ENCODE results near the gene CD96.
"Not testable (repeated sequence)": the region's sequence is repeated elsewhere in the genome, so short reads cannot be mapped to it uniquely, and the experiment has no call there.

Gene CD96, protein sequence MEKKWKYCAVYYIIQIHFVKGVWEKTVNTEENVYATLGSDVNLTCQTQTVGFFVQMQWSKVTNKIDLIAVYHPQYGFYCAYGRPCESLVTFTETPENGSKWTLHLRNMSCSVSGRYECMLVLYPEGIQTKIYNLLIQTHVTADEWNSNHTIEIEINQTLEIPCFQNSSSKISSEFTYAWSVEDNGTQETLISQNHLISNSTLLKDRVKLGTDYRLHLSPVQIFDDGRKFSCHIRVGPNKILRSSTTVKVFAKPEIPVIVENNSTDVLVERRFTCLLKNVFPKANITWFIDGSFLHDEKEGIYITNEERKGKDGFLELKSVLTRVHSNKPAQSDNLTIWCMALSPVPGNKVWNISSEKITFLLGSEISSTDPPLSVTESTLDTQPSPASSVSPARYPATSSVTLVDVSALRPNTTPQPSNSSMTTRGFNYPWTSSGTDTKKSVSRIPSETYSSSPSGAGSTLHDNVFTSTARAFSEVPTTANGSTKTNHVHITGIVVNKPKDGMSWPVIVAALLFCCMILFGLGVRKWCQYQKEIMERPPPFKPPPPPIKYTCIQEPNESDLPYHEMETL

DNA sequence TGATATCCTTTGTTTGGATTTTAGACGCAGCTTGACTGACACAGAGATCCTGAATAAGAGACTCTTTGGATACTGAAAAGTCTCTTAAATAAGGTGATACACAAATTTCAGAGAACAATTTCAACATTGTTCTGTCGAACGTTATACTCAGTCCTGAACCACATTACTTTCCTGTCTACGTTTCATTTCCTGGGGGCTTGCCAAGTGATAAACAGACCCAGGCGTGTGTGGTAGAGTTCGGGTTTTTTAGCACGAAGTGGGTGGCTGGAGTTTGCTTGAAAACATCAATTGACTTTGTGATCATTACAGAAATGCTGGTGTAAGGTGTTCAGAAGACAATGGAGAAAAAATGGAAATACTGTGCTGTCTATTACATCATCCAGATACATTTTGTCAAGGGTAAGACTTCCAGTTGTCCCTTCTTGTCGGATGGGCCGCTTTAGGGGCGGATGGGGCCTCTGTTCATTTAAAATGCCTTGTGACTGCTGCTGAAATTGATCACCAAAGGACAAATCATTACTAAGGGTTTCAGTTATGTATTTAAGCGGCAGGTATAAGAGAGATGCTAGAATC is at the start of gene CD96:
Gene CD96, plus strand, starts transcription at position 287 of the 573 bp plus-strand sequence. Its CDS starts 52 bp downstream, at position 339.
- DNase-seq: no peak

DNA sequence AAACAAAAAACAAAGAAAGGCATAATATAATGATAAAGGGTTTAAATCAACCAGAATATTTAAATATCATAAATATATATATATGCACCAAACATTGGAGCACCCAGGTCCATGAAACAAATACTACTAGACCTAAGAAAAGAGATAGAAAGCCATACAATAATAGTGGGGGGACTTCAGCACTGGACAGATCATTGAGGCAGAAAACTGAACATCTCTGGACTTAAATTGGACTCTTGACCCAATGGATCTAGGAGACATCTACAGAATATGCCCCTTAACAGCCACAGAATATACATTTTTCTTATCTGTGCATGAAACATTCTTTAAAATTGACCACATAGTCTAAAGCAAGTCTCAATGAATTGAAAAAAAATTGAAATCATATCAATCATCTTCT is 48.7 kb upstream of the CD96 start:
- no peak for DNase-seq

DNA sequence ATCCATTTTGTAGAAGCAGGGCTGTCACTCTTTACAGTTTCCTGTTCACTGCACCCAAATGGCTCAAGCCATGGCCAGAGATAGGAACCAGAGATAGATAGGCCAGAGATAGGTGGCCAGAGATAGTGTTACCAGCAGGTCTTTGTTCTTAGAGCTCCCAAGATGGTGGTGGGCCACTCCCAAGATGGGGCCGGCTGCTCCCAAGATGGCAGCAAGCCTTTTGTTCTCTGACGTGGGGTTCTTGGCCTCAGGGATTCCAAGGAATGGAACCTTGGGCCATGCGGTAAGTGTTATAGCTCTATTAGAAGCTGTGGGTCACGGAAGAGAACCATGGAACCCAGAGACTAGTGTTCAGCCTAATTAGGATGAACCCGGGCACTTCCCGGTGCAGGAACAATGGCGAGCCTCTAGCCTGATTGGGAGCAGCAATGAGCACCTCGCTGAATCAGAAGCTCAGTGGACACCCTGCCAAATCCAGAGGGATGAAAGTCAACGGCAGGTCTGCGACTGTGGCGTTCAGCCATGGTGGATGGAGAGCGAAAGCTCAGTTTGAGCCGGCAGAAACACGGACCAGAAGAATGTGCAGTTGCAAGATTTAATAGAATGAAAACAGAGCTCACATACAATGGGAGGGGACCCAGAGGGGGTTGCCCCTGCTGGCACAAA is 45.0 kb upstream of the CD96 start:
- no peak for DNase-seq

DNA sequence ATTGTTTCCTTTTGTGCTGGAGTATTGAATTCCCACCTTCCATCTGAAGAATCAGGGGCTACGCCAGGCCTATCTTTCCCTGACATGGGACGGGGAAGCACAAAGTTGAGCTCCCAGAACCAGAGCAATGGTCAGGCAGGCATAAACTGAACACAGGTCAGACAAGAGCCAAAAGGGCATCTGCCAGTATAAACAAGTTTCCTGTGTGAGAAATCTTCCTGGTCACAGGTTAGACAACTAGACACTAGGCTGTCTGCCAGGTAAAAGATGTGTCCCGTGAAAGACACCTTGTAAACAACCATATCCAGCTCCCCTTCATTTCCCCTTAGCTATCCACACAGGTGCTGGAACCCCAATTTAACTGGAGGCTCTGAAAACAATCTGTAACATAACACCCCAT is 44.0 kb upstream of the CD96 start:
- no peak for DNase-seq

DNA sequence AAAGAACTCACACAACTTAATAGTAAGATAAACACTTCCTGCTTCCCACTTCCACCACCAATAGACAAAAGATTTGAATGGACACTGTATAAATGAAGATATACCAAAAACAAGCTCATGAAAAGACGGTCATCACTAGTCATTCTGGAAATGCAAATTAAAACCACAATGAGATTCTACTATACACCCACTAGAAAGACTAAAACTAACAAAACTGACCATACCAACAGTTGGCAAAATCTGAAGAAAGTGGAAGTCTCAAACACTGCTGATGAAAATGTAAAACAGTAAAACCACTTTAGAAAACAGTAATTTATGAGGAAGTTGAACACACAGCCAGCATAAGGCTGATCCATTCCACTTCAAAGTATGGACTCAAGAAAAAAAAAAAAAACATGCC is 35.6 kb upstream of the CD96 start:
- DNase-seq: no peak

DNA sequence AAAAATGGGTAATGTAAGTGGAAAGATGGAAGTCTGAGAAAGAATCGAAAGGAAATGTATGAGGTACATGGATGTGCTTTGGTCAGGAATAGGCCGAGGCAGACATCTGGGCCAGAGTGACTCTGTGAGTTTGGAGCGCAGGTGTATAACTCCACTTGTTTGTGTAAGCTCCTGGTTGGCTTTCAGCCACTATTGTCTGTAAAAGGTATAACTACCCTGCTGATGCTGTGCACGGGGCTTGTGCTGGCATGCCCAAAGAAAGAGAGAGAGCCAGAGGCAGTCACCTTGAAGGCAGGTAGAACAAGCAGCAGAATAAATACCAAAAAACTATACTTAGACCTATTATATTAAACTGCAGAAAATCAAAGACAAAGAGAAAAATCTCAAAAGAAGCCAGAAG is 32.7 kb upstream of the CD96 start:
- DNase-seq: no peak

DNA sequence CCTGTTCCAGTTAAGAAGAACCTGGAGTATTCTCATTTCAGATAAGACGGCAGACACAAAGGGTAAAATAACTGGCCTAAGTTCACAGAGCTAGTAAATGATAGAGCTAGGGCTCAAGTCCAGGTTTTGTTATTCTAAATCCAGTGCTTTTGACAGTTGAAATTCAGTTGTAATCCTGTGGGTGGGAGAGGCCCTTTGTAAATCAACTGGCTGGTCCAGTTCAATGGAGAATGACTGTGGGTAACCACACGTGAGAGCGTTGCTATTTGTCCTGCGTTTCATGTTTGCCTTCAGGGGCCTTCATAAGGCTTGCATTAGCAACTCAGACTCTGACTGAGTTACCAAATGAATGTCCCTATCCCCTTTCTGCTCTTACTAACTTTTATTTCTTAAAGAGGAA is 24.2 kb upstream of the CD96 start:
- DNase-seq: no peak

DNA sequence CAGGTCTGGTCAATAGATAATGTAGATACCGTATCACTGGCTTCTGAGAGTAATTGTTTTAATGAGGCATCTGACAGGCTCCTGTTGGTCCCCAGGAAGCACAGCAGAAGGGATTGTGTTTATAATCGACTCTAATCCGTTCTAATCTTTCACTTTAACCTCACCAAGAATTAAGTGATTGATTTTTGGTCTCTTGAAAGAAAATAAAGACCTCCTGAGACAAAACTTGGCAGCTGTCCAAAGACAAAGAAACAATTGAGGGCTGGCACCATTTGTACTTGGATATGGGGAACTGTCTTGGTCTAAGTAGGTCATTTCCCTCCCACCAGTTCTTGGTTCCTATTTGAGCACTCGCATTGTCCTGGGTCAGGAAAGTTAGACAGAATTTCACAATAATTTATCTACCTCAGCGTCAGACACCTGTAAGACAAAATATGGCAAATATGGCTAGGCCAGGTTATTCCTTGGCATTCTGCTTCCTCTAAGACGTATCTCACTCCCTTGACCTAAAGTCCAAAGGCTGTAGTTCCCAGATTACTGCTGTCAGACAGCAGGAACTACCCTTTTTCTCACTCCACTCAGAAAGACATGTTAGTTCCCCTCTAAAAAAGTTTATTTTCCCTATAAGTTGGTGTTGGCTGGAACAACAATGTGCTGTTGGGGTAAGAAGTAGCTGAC is 22.7 kb upstream of the CD96 start:
- no peak for DNase-seq

DNA sequence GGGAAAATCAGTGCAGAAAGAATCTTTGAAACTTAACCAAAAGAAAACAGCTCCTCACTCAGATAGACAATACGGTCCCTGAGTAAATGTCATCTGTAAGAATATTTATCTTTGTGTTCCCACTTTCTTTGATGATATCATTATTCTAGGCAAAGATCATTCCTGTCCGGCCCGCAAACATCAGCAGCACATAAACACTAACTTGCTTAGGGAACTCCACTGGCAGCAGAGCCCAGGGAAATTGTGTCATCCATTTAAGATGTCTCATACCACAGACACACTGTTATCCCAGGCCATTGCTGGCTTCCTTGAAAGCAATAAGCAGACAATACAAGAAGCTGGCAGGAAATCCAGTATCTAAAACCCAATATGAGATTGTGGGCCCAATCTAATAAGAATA is 20.1 kb upstream of the CD96 start:
- no peak for DNase-seq

DNA sequence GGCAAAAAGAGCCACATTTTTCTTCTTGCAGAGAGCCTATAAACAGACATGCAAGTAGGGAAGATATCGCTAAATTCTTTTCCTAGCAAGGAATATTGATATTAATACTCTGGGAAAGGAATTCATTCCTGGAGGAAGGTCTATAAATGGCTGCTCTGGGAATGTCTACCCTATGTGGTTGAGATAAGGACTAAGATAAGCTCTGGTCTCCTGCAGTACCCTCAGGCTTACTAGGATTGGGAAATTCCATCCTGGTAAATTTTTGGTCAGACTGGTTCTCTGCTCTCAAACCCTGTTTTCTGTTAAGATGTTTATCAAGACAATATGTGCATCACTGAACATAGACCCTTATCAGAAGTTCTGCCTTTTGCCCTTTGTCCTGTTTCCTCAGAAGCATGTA is 17.5 kb upstream of the CD96 start:
- not testable (repeated sequence) for DNase-seq

DNA sequence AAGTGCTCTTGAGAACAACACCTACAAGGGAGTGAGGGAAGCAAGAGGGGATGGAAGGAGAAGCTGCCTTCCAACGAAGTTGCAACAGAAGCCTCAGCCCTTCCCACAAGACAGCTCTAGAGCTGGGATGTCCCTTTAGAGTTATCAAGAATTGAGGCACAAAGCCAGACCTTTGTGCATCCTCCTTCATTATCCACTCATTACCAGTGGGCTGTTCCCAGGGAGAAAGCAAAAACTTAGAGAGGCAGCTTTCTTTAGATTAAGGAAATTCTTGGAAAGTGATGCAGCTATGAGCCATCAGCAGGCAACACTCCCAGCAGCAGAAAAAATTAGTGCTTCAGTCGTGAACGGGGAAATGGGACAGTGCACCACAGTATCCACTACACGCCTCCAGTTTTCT is 10.6 kb upstream of the CD96 start:
- no peak for DNase-seq

DNA sequence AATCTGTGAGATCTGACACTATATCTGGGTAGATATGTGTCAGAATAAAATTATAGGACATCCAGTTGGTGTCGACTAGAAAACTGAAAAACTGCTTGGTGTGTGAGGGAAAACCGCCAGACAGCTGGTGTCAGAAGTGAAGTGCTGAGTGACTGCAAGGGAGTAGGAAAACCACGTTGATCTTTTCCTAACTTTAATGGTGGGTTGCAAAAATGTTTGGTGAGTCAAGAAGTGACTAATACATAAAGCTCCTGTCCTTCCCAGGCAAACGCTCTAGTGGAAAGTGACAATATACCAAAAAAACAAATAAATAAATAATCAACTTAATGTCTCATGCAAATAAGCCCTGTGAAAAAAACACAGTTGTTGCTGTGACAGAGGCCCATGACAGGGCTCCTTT is 7.3 kb upstream of the CD96 start:
- no peak for DNase-seq

DNA sequence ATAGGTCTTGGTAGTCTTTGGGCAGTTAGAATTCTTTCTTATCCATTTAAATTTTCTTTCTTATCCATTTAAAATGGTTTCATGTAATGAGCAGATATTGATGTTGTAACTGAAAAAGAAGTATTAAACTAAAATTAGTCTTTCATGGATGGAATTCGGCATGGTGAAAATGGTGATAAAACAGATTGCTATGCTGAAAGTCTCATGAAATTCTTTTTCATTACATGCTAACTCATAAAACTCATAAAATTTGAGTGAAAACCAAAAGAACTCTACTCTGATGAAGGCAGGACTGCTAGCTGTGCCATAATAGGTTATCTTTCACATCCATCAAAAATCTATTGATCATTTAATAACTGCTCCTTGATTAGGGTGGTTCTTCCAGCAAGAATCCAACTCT is 3.9 kb upstream of the CD96 start:
- DNase-seq: no peak

DNA sequence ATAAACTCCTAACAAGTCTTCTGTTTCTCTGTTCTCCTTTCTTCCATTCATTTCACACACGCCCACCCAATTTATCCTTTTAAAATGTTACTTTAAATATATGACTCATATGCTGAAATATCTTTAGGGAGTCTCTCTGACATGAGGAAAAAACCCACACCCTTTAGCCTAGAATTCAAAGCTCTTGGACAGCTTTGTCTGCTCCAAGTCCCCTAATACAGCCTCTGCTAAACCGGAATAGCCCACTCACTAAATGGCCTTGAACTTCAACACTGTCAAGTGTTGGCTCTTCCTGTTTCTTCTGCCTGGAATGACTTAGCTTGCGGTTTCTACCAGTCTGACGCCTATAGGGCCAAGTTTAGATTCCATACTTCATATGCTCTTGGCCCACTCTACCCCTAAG is 3.3 kb upstream of the CD96 start:
- no peak for DNase-seq

DNA sequence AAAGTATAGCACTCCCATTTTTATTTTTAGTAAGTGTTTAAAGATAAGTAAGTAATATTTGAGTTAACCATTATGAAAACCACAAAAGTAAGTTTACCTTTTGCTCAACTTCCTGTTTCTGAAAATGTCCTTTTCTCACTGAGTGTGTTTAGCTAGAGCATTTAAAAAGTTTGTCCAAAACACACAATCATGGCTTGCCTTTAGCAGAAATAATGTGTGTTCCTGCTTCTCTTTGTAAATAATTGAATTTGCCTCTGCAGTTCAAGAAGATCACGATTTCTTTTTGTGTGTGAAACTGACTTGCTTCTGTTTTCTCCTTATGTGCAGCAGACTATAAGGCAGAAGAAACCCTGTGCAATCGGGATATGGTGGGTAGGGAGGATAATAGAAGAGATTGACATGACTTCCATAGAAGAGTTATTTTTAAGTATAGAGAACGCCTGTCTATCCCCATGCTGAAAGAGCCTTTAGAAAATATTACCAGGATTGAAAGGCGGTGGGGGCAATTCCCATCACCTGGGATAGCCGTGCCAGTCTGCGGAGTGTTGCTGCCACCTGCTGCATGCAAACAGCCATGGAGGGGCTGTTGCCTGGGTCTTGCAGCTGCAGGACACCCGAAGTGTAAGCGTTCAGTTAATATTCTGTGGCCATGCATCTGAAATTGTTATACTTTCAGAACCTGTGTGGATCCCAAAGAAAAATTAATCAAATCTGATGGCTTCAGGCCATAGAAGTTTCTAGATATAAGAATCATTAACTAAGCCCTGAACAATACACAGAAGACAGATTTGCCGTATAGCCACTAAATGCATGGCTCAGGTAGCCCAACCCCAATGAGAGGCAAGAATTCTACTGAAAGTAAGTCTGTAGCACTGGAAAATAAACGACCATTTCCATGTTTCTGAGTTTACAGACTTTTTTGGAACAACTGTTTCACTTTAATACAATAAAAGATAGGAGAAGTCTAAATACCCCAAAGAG is 2.4 kb upstream of the CD96 start:
- DNase-seq: peak in 1 of 2 experiments; percentile 5

DNA sequence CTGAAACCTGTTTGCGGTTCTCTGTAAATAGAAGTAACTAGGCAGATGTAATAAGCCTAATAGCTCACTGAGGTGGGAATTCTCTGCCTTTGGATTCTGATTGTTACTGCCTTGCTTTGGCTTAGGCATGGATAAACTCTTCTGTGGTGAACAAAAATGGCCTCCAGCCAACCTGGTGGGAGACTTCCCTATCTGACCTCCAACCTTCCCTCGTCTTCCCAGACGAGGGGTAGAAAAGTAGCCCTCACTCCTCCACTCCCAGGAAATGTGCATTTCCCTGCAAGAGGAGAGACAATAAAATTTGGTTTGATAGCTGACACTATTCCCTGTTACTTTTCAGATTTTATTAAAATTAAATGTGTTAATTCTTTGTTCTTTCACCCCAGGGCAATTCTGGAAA is 606 bp upstream of the CD96 start:
- no peak for DNase-seq

DNA sequence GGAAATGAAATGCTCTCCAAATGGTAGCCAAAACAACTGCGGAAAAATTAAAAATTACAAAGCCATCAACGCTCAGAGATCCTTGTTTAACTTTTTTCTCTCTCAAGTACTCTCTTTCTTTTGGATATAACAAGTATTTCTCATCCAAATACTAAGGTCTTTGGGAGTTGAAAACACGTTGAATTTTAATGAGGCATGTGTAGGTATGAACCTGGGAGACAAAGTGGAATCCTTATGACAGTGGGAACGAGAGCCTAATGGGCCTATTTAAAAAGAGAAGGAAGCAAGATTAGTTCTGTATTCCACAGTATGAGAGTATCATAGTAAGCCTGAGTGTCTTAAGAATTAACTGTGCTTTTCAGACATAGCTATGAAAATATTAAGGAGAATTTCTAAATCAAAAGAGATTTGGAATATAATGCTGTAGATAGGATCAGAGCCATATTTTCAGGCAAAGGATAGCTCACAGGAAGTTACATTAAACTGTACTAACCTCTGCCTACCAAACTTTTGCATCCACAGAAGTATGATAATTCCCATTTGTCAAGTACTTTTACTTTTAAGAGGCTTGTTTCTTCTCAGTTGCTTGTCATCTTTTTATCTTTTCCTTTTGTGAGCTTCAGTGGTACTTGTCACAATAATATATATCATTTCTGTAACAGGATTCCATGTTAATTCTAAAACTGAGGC is 759 bp downstream of the CD96 start:
- DNase-seq: no peak

DNA sequence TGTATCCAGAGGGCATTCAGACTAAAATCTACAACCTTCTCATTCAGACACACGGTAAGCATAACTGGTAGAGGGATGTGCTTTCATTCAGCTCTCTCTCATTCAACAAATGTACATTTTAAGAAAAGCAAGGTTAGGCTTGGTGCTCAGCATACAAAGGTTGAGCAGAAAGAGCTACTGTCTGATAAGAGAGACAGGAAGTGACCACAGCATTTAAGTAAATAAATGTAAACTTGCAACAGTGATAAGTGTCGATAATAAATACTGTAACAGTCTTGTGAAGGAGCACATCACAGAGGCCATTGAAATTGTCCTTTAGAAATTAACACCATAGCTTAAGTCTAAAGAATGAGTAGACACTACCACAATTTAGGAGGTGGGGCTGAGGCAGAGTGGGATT is 3.4 kb downstream of the CD96 start:
- DNase-seq: no peak

DNA sequence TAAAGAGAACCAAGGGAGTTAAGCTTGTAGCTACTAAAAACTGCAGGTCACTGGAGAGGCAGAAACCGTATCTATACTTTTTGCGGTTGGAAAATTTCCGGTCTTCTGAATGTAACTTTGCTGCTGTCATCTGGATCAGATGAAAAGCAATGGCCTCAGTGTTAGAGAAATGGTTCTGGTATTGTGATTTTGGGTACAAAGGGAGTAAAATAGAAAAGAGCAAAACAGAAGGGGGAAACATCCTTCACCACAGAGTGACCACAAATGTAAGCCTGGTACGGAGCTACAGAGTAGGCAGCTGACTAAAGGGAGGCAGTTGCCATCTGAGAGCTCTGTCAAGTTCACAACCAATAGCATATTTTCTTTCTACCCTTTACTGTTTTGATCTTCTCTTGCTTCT is 5.6 kb downstream of the CD96 start:
- no peak for DNase-seq

DNA sequence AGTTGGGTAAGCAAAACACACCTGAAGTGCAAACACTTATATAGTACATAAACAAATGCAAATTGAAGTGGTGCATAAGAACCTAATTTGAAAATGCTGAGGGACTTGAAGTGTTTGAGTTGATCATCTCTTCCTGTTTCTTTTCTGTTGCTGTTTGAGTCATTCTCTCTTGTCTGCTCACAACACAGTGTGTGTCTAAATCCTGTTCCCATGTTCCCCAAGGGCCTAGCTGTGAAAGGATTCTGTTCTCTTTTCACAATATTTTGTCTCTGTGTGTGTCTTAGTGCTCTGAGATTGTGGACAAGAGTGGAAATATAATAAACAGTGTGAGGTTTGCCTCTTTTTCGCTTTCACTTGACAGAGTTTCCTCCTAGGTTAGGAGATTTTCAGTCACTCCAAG is 6.1 kb downstream of the CD96 start:
- no peak for DNase-seq

DNA sequence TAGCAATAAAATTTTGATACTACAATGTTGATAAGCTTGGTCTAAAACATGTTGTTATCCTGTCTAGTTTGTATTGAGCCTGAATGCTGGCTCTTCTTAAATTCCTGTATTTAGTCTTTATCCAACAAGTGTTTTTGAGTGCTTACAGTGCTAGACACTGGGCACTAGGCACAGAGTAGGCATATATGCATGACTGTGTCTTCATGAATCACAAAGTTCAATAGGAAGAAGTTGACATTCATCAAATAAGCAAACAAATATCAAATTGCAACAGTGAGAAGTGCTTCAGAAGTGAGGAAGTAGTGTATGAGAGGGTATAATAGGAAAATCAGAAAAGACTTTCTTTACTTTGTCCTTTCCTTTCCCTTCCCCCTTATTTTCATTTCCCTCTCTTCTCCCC is 6.8 kb downstream of the CD96 start:
- DNase-seq: no peak

DNA sequence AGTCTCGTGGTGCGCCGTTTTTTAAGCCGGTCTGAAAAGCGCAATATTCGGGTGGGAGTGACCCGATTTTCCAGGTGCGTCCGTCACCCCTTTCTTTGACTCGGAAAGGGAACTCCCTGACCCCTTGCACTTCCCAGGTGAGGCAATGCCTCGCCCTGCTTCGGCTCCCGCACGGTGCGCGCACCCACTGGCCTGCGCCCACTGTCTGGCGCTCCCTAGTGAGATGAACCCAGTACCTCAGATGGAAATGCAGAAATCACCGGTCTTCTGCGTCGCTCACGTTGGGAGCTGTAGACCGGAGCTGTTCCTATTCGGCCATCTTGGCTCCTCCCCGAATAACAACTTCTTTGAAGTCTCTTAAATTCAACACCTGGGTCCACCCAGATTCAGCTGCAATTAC is 19.9 kb downstream of the CD96 start:
- DNase-seq: not testable (repeated sequence)
